CD8-positive, alpha-beta memory T cell (primary cell): ENCODE measurements around the gene SNX1. TPM values are rescaled to one million over a fixed set of nuclear protein-coding genes. Genes with fewer than 3 reads are reported as not detected.
"Not testable (repeated sequence)": the region's sequence is repeated elsewhere in the genome, so short reads cannot be mapped to it uniquely, and the experiment has no call there.

Experiments
- CTCF ChIA-PET: fragments of 350-600 bp; sonication (Branson Sonifier 250); formaldehyde crosslinking; loops from one replicate; lab custom pipeline; 2021; ENCODE audit warnings: antibody characterized with exemption; lab: Charles Lee
- POLR2A ChIA-PET: fragments of 350-600 bp; sonication (Branson Sonifier 250); formaldehyde crosslinking; loops from one replicate; lab custom pipeline; 2021; ENCODE audit warnings: antibody characterized with exemption; lab: Charles Lee
- DNase-seq, 5 donors: peaks; one replicate each; pipeline versions ENCODE4 v3.0.0 to v3.0.0-alpha.2; 2020 to 2022; ENCODE audit warnings: mixed read lengths in 1 of 5
- H3K27ac ChIP-seq: one replicate; pipeline ENCODE4 v1.7.0; 2013; ENCODE audit warnings: low read depth, mild to moderate bottlenecking, low read length, moderate library complexity
- H3K27me3 ChIP-seq: 2 replicates; pipeline ENCODE4 v1.7.0; 2013; ENCODE audit warnings: low read length, mild to moderate bottlenecking; ENCODE audit not compliant: insufficient read depth, poor library complexity, severe bottlenecking
- H3K36me3 ChIP-seq: 2 replicates; pipeline ENCODE4 v1.7.0; 2013; ENCODE audit warnings: mild to moderate bottlenecking, low read length, moderate library complexity; ENCODE audit not compliant: insufficient read depth
- H3K4me1 ChIP-seq: 2 replicates; pipeline ENCODE4 v1.7.0; 2013; ENCODE audit warnings: mild to moderate bottlenecking, low read length, moderate library complexity; ENCODE audit not compliant: insufficient read depth
- H3K4me3 ChIP-seq: 2 replicates; pipeline ENCODE4 v1.7.0; 2013; ENCODE audit warnings: mild to moderate bottlenecking, low read length
- H3K9me3 ChIP-seq: 2 replicates; pipeline ENCODE4 v1.7.0; 2013; ENCODE audit warnings: mild to moderate bottlenecking, low read length
- H3K27ac Mint-ChIP-seq, 8 donors: one replicate each; pipeline ENCODE4 v1.8.0; 2020 to 2021; ENCODE audit warnings: mixed read lengths in 8 of 8, mild to moderate bottlenecking in 6 of 8, inconsistent platforms in 3 of 8, moderate library complexity in 3 of 8
- H3K27me3 Mint-ChIP-seq, 2 donors: one replicate each; pipeline ENCODE4 v1.8.0; 2020 to 2021; ENCODE audit warnings: mixed read lengths in 2 of 2, mild to moderate bottlenecking in 1 of 2, moderate library complexity in 1 of 2
- H3K36me3 Mint-ChIP-seq, 3 donors: one replicate each; pipeline ENCODE4 v1.8.0; 2020 to 2021; ENCODE audit warnings: mixed read lengths in 3 of 3, inconsistent platforms in 1 of 3, mild to moderate bottlenecking in 1 of 3
- H3K4me1 Mint-ChIP-seq, 3 donors: one replicate each; pipeline ENCODE4 v1.8.0; 2020 to 2021; ENCODE audit warnings: mixed read lengths in 3 of 3, inconsistent platforms in 1 of 3, mild to moderate bottlenecking in 1 of 3
- H3K4me3 Mint-ChIP-seq, 7 donors: one replicate each; pipeline ENCODE4 v1.8.0; 2020 to 2021; ENCODE audit warnings: mixed read lengths in 7 of 7, mild to moderate bottlenecking in 6 of 7, moderate library complexity in 4 of 7, inconsistent platforms in 2 of 7
- H3K9me3 Mint-ChIP-seq, 5 donors: one replicate each; pipeline ENCODE4 v1.8.0; 2020 to 2022; ENCODE audit warnings: mixed read lengths in 5 of 5, mild to moderate bottlenecking in 3 of 5, moderate library complexity in 2 of 5, inconsistent platforms in 1 of 5
- polyA plus RNA-seq: library from polyadenylated mRNA; unstranded; fragments of 300-500 nt; fragmentation: Illumina TruSeq; gene quantifications from one replicate; pipeline ENCODE4 v1.2.3, GENCODE V29; 2021
- total RNA-seq, 2 experiments: library from RNA; stranded (reverse); gene quantifications; one replicate each; pipeline ENCODE4 v1.2.3, GENCODE V29; 2021

Gene SNX1
- total and polyA plus RNA-seq, 3 experiments from 2014 or later = 63.4 to 93.6 (median 90.1) TPM

DNA sequence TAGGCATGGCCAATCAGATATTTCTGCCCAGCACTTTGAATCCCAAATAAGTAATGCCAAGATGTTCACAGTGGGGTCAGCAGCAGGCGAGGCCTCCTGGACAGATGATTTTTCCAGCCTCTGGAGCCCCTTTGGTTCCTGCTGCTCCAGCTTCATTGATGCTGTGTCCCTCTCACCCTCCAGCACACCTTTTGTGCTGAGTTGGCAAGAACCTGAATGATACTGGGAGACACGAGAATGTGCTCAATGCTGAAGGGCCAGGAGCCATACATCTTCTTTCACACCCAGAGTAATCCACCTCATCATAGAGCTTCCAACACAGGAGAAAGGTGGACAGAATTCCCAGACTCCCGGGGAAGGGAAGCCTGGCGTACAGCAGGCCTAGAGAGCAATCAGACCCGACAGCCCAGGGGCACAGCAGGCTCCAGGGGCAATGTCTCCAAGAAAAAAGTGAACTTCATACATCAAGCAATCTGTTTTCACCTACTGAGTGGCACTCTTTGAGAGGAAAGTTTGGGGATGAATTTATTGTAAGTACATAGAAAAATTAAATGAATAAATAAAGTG is 42.8 kb upstream of the SNX1 start:
- Histone ChIP-seq H3K27ac (no peak overlapping the region), H3K4me1 (no peaks in the 10 kb centered on the region), H3K27me3 (no peaks in the 10 kb centered on the region), H3K4me3 (no peak overlapping the region), H3K36me3 (no peaks in the 10 kb centered on the region), H3K9me3 (no peaks in the 10 kb centered on the region)
- H3K4me1 Mint-ChIP-seq = no peaks in the 10 kb centered on the region
- peaks cover 5 to 12% of the 10 kb centered on the region in 2 donors for H3K27me3 Mint-ChIP-seq
- H3K4me3 Mint-ChIP-seq = no peak overlapping the region
- DNase-seq = no peak
- CTCF ChIA-PET = interaction anchor here (0.8 to 3.4 kb wide), 3 partner anchors 14 to 301 kb away, joined by 3 to 12 read pairs (median 6); no protein-coding TSS in a partner anchor
- H3K27ac Mint-ChIP-seq = no peak overlapping the region
- POLR2A ChIA-PET = no interaction called here
- H3K9me3 Mint-ChIP-seq = no peaks in the 10 kb centered on the region
- no peaks in the 10 kb centered on the region for H3K36me3 Mint-ChIP-seq

DNA sequence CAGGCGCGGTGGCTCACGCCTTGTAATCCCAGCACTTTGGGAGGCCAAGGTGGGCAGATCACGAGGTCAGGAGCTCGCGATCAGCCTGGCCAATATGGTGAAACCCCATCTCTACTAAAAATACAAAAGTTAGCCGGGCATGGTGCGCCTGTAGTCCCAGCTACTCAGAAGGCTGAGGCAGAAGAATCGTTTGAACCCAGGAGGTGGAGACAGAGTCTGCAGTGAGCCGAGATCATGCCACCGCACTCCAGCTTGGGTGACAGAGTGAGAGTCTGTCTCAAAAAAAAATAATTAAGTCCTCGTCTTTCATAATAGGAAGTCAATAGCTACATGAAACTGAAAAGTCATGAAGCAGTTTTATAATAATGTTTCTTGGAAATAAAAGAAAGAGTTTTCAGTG is 42.1 kb upstream of the SNX1 start:
- CTCF ChIA-PET = interaction anchor here (1.8 to 3.4 kb wide), 2 partner anchors 14 to 108 kb away, joined by 6 to 12 read pairs; no protein-coding TSS in a partner anchor
- POLR2A ChIA-PET, DNase-seq, H3K4me1 ChIP-seq, H3K4me1 Mint-ChIP-seq, H3K4me3 Mint-ChIP-seq, H3K4me3 ChIP-seq, H3K36me3 Mint-ChIP-seq, H3K9me3 Mint-ChIP-seq, H3K9me3 ChIP-seq, H3K27me3 ChIP-seq, H3K27ac ChIP-seq, H3K36me3 ChIP-seq, H3K27ac Mint-ChIP-seq: not testable (repeated sequence)
- peaks cover 3 to 10% of the 10 kb centered on the region in 2 donors for H3K27me3 Mint-ChIP-seq

DNA sequence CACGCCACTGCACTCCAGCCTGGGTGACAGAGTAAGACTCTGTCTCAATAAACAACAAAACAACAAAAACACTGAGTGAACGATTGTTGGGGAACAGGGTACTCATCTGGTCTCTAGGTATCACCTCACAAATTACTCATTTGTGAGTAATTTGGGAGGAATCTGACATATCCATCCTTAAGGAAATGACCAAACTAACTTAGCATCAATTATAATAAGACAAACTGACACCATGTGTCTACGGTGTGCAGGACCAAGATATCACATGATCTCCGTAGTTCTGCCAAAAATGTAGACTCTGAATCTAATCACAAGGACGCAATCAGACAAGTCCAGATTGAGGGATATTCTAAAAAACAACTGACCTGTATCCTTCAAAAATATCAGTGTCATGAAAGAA is 37.5 kb upstream of the SNX1 start:
- CTCF ChIA-PET = no interaction called here
- no peak overlapping the region for H3K27ac Mint-ChIP-seq
- Histone ChIP-seq H3K9me3 (no peaks in the 10 kb centered on the region), H3K27me3 (no peaks in the 10 kb centered on the region), H3K27ac (no peak overlapping the region), H3K36me3 (no peaks in the 10 kb centered on the region), H3K4me3 (no peak overlapping the region), H3K4me1 (no peaks in the 10 kb centered on the region)
- no peak for DNase-seq
- H3K4me1 Mint-ChIP-seq = no peaks in the 10 kb centered on the region
- no peaks in the 10 kb centered on the region for H3K9me3 Mint-ChIP-seq
- H3K36me3 Mint-ChIP-seq = no peaks in the 10 kb centered on the region
- POLR2A ChIA-PET = no interaction called here
- H3K4me3 Mint-ChIP-seq = no peak overlapping the region
- H3K27me3 Mint-ChIP-seq = peaks cover 1 to 5% of the 10 kb centered on the region in 2 donors

DNA sequence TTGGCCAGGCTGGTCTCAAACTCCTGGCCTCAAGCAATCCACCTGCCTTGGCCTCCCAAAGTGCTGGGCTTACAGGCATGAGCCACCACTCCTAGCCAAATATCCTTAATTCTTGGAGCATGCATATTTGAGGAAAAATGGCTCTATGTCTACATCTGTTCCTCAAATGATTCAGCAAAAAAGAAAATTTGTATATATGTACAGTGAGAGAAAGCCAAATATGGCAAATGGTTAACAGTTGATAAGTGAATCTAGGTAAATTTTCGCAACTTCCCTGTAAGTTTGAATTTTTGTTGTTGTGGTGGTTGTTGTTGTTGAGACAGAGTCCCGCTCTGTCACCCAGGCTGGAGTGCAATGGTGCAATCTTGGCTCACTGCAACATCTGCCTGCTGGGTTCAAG is 36.7 kb upstream of the SNX1 start:
- H3K9me3 Mint-ChIP-seq, H3K27me3 Mint-ChIP-seq, POLR2A ChIA-PET, H3K4me1 Mint-ChIP-seq, H3K36me3 ChIP-seq, H3K9me3 ChIP-seq, H3K27ac ChIP-seq, H3K4me3 ChIP-seq, CTCF ChIA-PET, DNase-seq, H3K36me3 Mint-ChIP-seq, H3K4me1 ChIP-seq, H3K27ac Mint-ChIP-seq, H3K27me3 ChIP-seq, H3K4me3 Mint-ChIP-seq: not testable (repeated sequence)

DNA sequence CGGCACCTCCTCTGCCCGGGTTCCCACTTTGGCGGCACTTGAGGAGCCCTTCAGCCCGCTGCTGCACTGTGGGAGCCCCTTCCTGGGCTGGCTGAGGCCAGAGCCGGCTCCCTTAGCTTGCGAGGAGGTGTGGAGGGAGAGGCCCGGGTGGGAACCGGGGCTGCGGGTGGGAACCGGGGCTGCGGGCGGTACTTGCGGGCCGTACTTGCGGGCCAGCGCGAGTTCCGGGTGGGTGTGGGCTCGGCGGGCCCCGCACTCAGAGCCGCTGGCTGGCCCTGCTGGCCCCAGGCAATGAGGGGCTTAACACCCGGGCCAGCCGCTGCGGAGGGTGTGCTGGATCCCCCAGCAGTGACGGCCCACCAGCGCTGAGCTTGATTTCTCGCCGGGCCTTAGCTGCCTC is 35.1 kb upstream of the SNX1 start:
- CTCF ChIA-PET = no interaction called here
- no peaks in the 10 kb centered on the region for H3K9me3 ChIP-seq
- Mint-ChIP-seq H3K4me1 (no peaks in the 10 kb centered on the region), H3K4me3 (no peak overlapping the region), H3K36me3 (no peaks in the 10 kb centered on the region), H3K9me3 (no peaks in the 10 kb centered on the region), H3K27me3 (peaks cover 0 to 1% of the 10 kb centered on the region in 2 donors), H3K27ac (no peak overlapping the region)
- no peak overlapping the region for H3K4me3 ChIP-seq
- no peak for DNase-seq
- H3K4me1 ChIP-seq = no peaks in the 10 kb centered on the region
- H3K36me3 ChIP-seq = no peaks in the 10 kb centered on the region
- H3K27me3 ChIP-seq = no peaks in the 10 kb centered on the region
- POLR2A ChIA-PET = no interaction called here
- no peak overlapping the region for H3K27ac ChIP-seq

DNA sequence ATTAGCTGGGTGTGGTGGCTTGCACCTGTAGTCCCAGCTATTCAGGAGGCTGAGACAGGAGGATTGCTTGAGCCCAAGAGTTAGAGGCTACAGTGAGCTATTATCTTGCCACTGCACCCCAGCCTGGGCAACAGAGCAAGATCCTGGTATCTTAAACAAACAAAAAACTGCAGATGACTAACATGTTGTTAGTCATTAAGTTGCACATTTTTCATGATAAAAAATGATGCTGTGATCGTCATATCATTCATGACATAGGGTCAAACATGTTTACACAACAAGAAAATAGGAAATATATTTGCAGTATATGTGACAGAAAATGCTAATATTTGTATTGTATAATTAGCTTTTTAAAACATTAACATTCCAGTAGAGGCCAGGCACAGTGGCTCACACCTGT is 29.3 kb upstream of the SNX1 start:
- CTCF ChIA-PET = interaction anchor here (0.8 to 4.9 kb wide), 9 partner anchors 8 to 591 kb away, joined by 3 to 68 read pairs (median 4); partner anchors contain the start of genes CIAO2A and DAPK2
- POLR2A ChIA-PET = interaction anchor here (0.8 kb wide), 1 partner anchor 314 kb away, joined by 3 read pairs; no protein-coding TSS in a partner anchor
- Mint-ChIP-seq H3K4me3 (no peak overlapping the region), H3K9me3 (no peaks in the 10 kb centered on the region), H3K27ac (no peak overlapping the region), H3K27me3 (peaks cover 0 to under 1% of the 10 kb centered on the region in 2 donors), H3K4me1 (peaks cover 8 to 9% (median 8%) of the 10 kb centered on the region in 3 donors), H3K36me3 (peaks cover 0 to 5% (median 0%) of the 10 kb centered on the region in 3 donors)
- DNase-seq = no peak
- no peaks in the 10 kb centered on the region for H3K27me3 ChIP-seq
- no peaks in the 10 kb centered on the region for H3K9me3 ChIP-seq
- no peaks in the 10 kb centered on the region for H3K36me3 ChIP-seq
- H3K27ac ChIP-seq = no peak overlapping the region
- H3K4me3 ChIP-seq = no peak overlapping the region
- peaks cover 6% of the 10 kb centered on the region for H3K4me1 ChIP-seq

DNA sequence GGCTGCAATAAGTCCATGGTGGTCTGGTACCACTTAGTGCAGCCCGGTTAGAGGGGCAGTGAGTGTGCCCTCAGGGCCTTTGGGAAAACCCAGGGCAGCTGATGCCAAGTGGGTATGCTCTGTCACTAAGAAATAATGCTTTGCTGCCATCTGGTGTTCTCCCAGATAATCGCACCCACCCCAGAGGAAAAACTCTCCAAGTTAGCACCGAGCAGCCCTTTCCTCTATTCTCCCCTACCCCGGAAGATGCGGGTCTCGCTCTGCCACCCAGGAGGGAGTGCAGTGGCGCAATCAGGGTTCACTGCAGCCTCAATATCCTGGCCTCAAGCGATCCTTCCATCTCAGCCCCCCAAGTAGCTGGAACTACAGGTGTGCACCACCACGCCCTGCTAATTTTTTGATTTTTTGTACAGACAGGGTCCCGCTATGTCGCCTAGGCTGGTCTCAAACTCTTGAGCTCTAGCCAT is 28.2 kb upstream of the SNX1 start:
- DNase-seq = peak; percentile 51 to 71 (median 59)
- ChIA-PET CTCF (interaction anchor here (0.7 to 4.9 kb wide), 41 partner anchors 9 to 604 kb away, joined by 3 to 68 read pairs (median 3); partner anchors contain the start of genes CIAO2A and DAPK2), POLR2A (interaction anchor here (1.0 to 1.1 kb wide), 2 partner anchors 175 to 314 kb away, joined by 3 read pairs; no protein-coding TSS in a partner anchor)
- H3K27ac ChIP-seq = no peak overlapping the region
- Mint-ChIP-seq H3K27me3 (no peaks in the 10 kb centered on the region), H3K4me1 (peaks cover 8 to 9% (median 8%) of the 10 kb centered on the region in 3 donors), H3K27ac (peak overlapping the region in 3 of 8 donors; percentile 66 to 82 (median 76)), H3K9me3 (no peaks in the 10 kb centered on the region), H3K4me3 (peak overlapping the region in 3 of 7 donors; percentile 15 to 46 (median 29)), H3K36me3 (peaks cover 0 to 17% (median 5%) of the 10 kb centered on the region in 3 donors)
- no peaks in the 10 kb centered on the region for H3K36me3 ChIP-seq
- no peaks in the 10 kb centered on the region for H3K27me3 ChIP-seq
- peaks cover 6% of the 10 kb centered on the region for H3K4me1 ChIP-seq
- no peaks in the 10 kb centered on the region for H3K9me3 ChIP-seq
- no peak overlapping the region for H3K4me3 ChIP-seq

DNA sequence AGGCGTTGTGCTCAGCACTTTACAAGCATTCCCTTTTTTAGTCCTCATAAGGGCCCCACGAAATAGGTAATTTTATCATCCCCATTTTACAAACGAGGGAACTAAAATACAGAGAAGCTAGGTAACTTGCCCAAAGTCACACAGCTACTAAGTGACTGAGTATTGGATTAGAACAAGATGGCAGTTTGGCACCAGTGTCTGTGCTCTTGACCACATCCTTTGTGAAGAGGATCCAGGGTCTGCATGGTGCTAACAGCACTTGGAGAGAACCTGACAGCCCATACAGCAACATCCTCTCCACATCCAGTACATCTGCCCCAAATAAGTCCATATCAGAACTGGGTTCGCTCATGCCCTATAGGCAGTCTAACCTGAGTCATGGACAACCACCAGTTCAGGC is 27.6 kb upstream of the SNX1 start:
- ChIA-PET CTCF (interaction anchor here (0.7 to 4.9 kb wide), 30 partner anchors 9 to 605 kb away, joined by 3 to 68 read pairs (median 4); partner anchors contain the start of gene DAPK2), POLR2A (interaction anchor here (1.0 to 1.1 kb wide), 2 partner anchors 176 to 315 kb away, joined by 3 read pairs; no protein-coding TSS in a partner anchor)
- H3K4me3 ChIP-seq = no peak overlapping the region
- DNase-seq = no peak
- Mint-ChIP-seq H3K27me3 (no peaks in the 10 kb centered on the region), H3K4me3 (no peak overlapping the region), H3K4me1 (peaks cover 8 to 9% (median 8%) of the 10 kb centered on the region in 3 donors), H3K9me3 (no peaks in the 10 kb centered on the region), H3K36me3 (peaks cover 0 to 22% (median 5%) of the 10 kb centered on the region in 3 donors), H3K27ac (no peak overlapping the region)
- H3K27ac ChIP-seq = no peak overlapping the region
- H3K9me3 ChIP-seq = no peaks in the 10 kb centered on the region
- peaks cover 3% of the 10 kb centered on the region for H3K36me3 ChIP-seq
- H3K4me1 ChIP-seq = peaks cover 6% of the 10 kb centered on the region
- no peaks in the 10 kb centered on the region for H3K27me3 ChIP-seq
